GM23338 (cell line): Measurements from ENCODE around the gene OR51D1. TPM values are rescaled to one million over a fixed set of nuclear protein-coding genes. Genes with fewer than 3 reads are reported as not detected.

ENCODE experiments used
- ATAC-seq: fragments of 200-7000 bp; cut with Tn5 transposase; 3 replicates; pipeline ENCODE4 v1.9.1; 2020
- DNase-seq: peaks from one replicate; pipeline ENCODE4 v3.0.0-alpha.2; 2015; ENCODE audit warnings: low spot score
- H2AFZ ChIP-seq: fragments of 200-600 bp; sonication (generic); 2 replicates; pipeline ENCODE4 v1.8.0; 2016; ENCODE audit warnings: antibody characterized with exemption, mild to moderate bottlenecking, moderate library complexity
- H3F3A ChIP-seq: fragments of 200-600 bp; sonication (generic); replicated peaks from 2 replicates; pipeline ENCODE4 v1.8.0; 2017; ENCODE audit warnings: antibody characterized with exemption, mixed run types, low read depth
- H3K27ac ChIP-seq: fragments of 200-600 bp; sonication (generic); 2 replicates; pipeline ENCODE4 v1.6.1; 2016; ENCODE audit warnings: low read depth
- H3K27me3 ChIP-seq: fragments of 200-600 bp; sonication (generic); 2 replicates; pipeline ENCODE4 v1.8.0; 2016; ENCODE audit warnings: mild to moderate bottlenecking, mixed run types, moderate library complexity; ENCODE audit not compliant: insufficient read depth
- H3K36me3 ChIP-seq: fragments of 200-600 bp; sonication (generic); 2 replicates; pipeline ENCODE4 v1.8.0; 2016; ENCODE audit warnings: mild to moderate bottlenecking; ENCODE audit not compliant: insufficient read depth
- H3K4me1 ChIP-seq: fragments of 200-600 bp; sonication (generic); 2 replicates; pipeline ENCODE4 v1.8.0; 2016; ENCODE audit warnings: mild to moderate bottlenecking, moderate library complexity; ENCODE audit not compliant: insufficient read depth
- H3K4me2 ChIP-seq: fragments of 200-600 bp; sonication (generic); 2 replicates; pipeline ENCODE4 v1.7.1; 2017; ENCODE audit warnings: mixed run types
- H3K4me3 ChIP-seq: fragments of 200-600 bp; sonication (generic); 2 replicates; pipeline ENCODE4 v1.6.1; 2016; ENCODE audit warnings: mixed run types
- H3K79me2 ChIP-seq: fragments of 200-600 bp; sonication (generic); replicated peaks from 2 replicates; pipeline ENCODE4 v1.8.0; 2017; ENCODE audit warnings: mild to moderate bottlenecking; ENCODE audit not compliant: insufficient read depth
- H3K9me2 ChIP-seq: fragments of 200-600 bp; sonication (generic); 2 replicates; pipeline ENCODE4 v1.8.0; 2017; ENCODE audit not compliant: insufficient read depth
- H4K20me1 ChIP-seq: fragments of 200-600 bp; sonication (generic); replicated peaks from 2 replicates; pipeline ENCODE4 v1.8.0; 2017; ENCODE audit warnings: mild to moderate bottlenecking; ENCODE audit not compliant: insufficient read depth
- H3K27ac Mint-ChIP-seq: 2 replicates; pipeline ENCODE4 v1.8.0; 2020; ENCODE audit warnings: inconsistent platforms, mild to moderate bottlenecking, moderate library complexity, mixed read lengths
- H3K27me3 Mint-ChIP-seq: 3 replicates; pipeline ENCODE4 v1.8.0; 2022; ENCODE audit warnings: low read depth, mild to moderate bottlenecking, moderate library complexity, mixed read lengths, inconsistent platforms; ENCODE audit not compliant: insufficient read depth, poor library complexity
- H3K36me3 Mint-ChIP-seq: 3 replicates; pipeline ENCODE4 v1.8.0; 2021; ENCODE audit warnings: low read depth, mild to moderate bottlenecking, inconsistent platforms, moderate library complexity, mixed read lengths
- H3K4me1 Mint-ChIP-seq: 3 replicates; pipeline ENCODE4 v1.8.0; 2020; ENCODE audit warnings: mild to moderate bottlenecking, inconsistent platforms, mixed read lengths
- H3K4me3 Mint-ChIP-seq: 3 replicates; pipeline ENCODE4 v1.8.0; 2021; ENCODE audit warnings: moderate library complexity, mild to moderate bottlenecking, inconsistent platforms, mixed read lengths
- H3K9me3 Mint-ChIP-seq: 3 replicates; pipeline ENCODE4 v1.8.0; 2020; ENCODE audit warnings: moderate library complexity, mild to moderate bottlenecking, inconsistent platforms, mixed read lengths
- EZH2phosphoT487 ChIP-seq: fragments of 200-600 bp; sonication (generic); IDR thresholded peaks from one replicate; pipeline ENCODE4 v1.8.1; 2018; ENCODE audit warnings: antibody characterized with exemption; ENCODE audit not compliant: unreplicated experiment
- ZNF114 ChIP-seq: fragments of 250-450 bp; sonication (Bioruptor Pico); IDR thresholded peaks from 2 replicates; pipeline ENCODE4 v1.5.0; 2020; ENCODE audit warnings: mild to moderate bottlenecking, moderate library complexity
- polyA plus RNA-seq: library from polyadenylated mRNA; unstranded; fragments of >200 nt; fragmentation: Nextera tagmentation; extraction: Ambion mirVana; gene quantifications from 2 replicates; pipeline ENCODE4 v1.2.1, GENCODE V29; 2016
- total RNA-seq: library from RNA; depleted of rRNA; stranded (reverse); fragments of >200 nt; shearing (Covaris generic); gene quantifications from 2 replicates; pipeline ENCODE4 v1.2.3, GENCODE V29; 2014; rRNA removed

The OR51D1 gene
- total and polyA plus RNA-seq, 2 experiments from 2014 or later: not detected

DNA sequence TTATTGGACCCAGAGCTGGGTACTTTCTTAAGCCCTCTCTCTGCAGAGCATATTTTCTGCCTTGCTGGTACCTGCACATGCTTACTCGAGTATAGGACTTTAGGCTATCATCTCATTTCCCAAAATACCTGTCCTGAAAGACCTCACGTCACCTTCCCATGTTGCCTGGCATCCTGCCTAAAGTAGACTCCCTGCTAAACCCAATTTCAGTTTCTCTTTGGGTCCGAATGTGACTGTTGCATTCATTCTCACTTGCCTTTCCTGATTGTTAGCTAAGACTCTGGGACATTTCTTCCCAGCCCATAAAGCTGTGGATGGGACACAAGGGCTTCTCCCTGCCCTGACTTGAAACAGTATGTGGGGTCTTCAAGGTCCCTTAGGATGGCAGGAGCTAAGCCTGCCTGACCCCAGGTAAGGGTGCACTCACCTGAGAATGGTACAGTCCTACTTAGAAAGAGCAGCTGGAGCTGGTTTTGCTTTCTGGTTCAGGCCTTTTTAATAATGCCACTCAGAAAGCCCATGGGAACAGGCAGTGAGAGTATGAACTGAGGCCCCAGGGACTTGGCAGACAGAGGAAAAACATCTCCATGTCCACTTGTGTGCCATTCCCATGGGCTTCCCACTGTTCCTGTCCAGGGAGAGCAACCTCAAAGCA, 47.5 kb downstream of the OR51D1 start:
- H4K20me1 ChIP-seq: no peaks in the 10 kb centered on the region
- H3K27ac Mint-ChIP-seq: no peak overlapping the region
- peaks cover 5% of the 10 kb centered on the region; the same call in 1 of the 2 replicates for H3K9me2 ChIP-seq
- H3K27me3 Mint-ChIP-seq: no peaks in the 10 kb centered on the region
- TF ChIP-seq ZNF114 (CRISPR knock-in tag) (no peak), EZH2phosphoT487 (no peak)
- H3K79me2 ChIP-seq: no peaks in the 10 kb centered on the region
- H3K4me1 ChIP-seq: no peaks in the 10 kb centered on the region
- H3K4me2 ChIP-seq: no peak overlapping the region
- H3K36me3 Mint-ChIP-seq: no peaks in the 10 kb centered on the region
- H3K9me3 Mint-ChIP-seq: no peaks in the 10 kb centered on the region
- H2AFZ ChIP-seq: no peak overlapping the region
- H3K4me1 Mint-ChIP-seq: no peaks in the 10 kb centered on the region; the same call in 2 of the 3 replicates
- no peak for DNase-seq
- ATAC-seq: no peak
- no peak overlapping the region for H3K27ac ChIP-seq
- no peaks in the 10 kb centered on the region for H3K27me3 ChIP-seq
- no peaks in the 10 kb centered on the region for H3K36me3 ChIP-seq
- no peak overlapping the region for H3K4me3 ChIP-seq
- H3K4me3 Mint-ChIP-seq: no peak overlapping the region
- H3F3A ChIP-seq: no peaks in the 10 kb centered on the region

Other genes starting within 250 kb of the OR51D1 start
- gene TRIM21, start 243.8 kb upstream of the OR51D1 start, total RNA-seq: 12.6 and 18.3 TPM in 2 replicates
- gene TRIM21, start 243.8 kb upstream of the OR51D1 start, polyA plus RNA-seq: 8.9 and 12.7 TPM in 2 replicates
- gene OR52K2, start 188.2 kb upstream of the OR51D1 start, total RNA-seq: not detected in 2 replicates
- gene OR52K2, start 188.2 kb upstream of the OR51D1 start, polyA plus RNA-seq: not detected in 2 replicates
- not detected in 2 replicates for gene OR52K1, start 154.8 kb upstream of the OR51D1 start, total RNA-seq
- not detected in 2 replicates for gene OR52K1, start 154.8 kb upstream of the OR51D1 start, polyA plus RNA-seq
- gene OR52M1, start 92.3 kb upstream of the OR51D1 start, total RNA-seq: not detected in 2 replicates
- gene OR52M1, start 92.3 kb upstream of the OR51D1 start, polyA plus RNA-seq: not detected in 2 replicates
- not detected in 2 replicates for gene OR52I2, start 55.7 kb upstream of the OR51D1 start, total RNA-seq
- 0.03 TPM in 1 of 2 replicates, not detected in the other for gene OR52I2, start 55.7 kb upstream of the OR51D1 start, polyA plus RNA-seq
- not detected in 2 replicates for gene OR52I1, start 43.4 kb upstream of the OR51D1 start, total RNA-seq
- gene OR52I1, start 43.4 kb upstream of the OR51D1 start, polyA plus RNA-seq: not detected in 2 replicates
- 4.2 and 5.7 TPM in 2 replicates for gene TRIM68, start 29.2 kb upstream of the OR51D1 start, total RNA-seq
- 1.6 and 2.2 TPM in 2 replicates for gene TRIM68, start 29.2 kb upstream of the OR51D1 start, polyA plus RNA-seq
- not detected in 2 replicates for gene OR51E1, start 6.5 kb downstream of the OR51D1 start, total RNA-seq
- gene OR51E1, start 6.5 kb downstream of the OR51D1 start, polyA plus RNA-seq: not detected in 2 replicates
- gene OR51E2, start 60.4 kb downstream of the OR51D1 start, total RNA-seq: not detected in 2 replicates
- gene OR51E2, start 60.4 kb downstream of the OR51D1 start, polyA plus RNA-seq: not detected in 2 replicates
- 0.19 TPM in 1 of 2 replicates, not detected in the other for gene MMP26, start 67.3 kb downstream of the OR51D1 start, total RNA-seq
- gene MMP26, start 67.3 kb downstream of the OR51D1 start, polyA plus RNA-seq: not detected in 2 replicates
- not detected in 2 replicates for gene OR51F1, start 132.5 kb downstream of the OR51D1 start, total RNA-seq
- gene OR51F1, start 132.5 kb downstream of the OR51D1 start, polyA plus RNA-seq: not detected in 2 replicates
- gene OR52R1, start 166.9 kb downstream of the OR51D1 start, total RNA-seq: not detected in 2 replicates
- not detected in 2 replicates for gene OR52R1, start 166.9 kb downstream of the OR51D1 start, polyA plus RNA-seq
- not detected in 2 replicates for gene OR51F2, start 183.8 kb downstream of the OR51D1 start, total RNA-seq
- not detected in 2 replicates for gene OR51F2, start 183.8 kb downstream of the OR51D1 start, polyA plus RNA-seq
- not detected in 2 replicates for gene OR51S1, start 211.7 kb downstream of the OR51D1 start, total RNA-seq
- not detected in 2 replicates for gene OR51S1, start 211.7 kb downstream of the OR51D1 start, polyA plus RNA-seq
- gene OR51T1, start 244.4 kb downstream of the OR51D1 start, total RNA-seq: not detected in 2 replicates
- not detected in 2 replicates for gene OR51T1, start 244.4 kb downstream of the OR51D1 start, polyA plus RNA-seq